ENCODE measurements around the gene NTN1. TPM values are rescaled to one million over a fixed set of nuclear protein-coding genes. Genes with fewer than 3 reads are reported as not detected.

Gene NTN1
- total RNA-seq, 1 experiment from 2014 or later: 14.5 TPM

- H3K27me3 ChIP-seq (ENCODE audit: control insufficient read depth, insufficient read depth, low read length): no peaks in the 10 kb centered on the region
- no peaks in the 10 kb centered on the region for H3K36me3 ChIP-seq (ENCODE audit: control insufficient read depth, insufficient read depth, low read length)
- in situ Hi-C loops (cut with HindIII; ENCODE audit: low pct_unique_long_range_greater_than_20kb, low sequenced_read_pairs) (no loop called here), intact Hi-C loops (cut with micrococcal nuclease; ENCODE audit: unreplicated experiment) (no loop called here)
- no peak overlapping the region for H3K27ac ChIP-seq (ENCODE audit: low read length)
- no peak overlapping the region for H3K4me3 ChIP-seq (ENCODE audit: low read depth in 2 of 2, low read length in 2 of 2)
- H3K4me1 ChIP-seq (ENCODE audit: control insufficient read depth, insufficient read depth, low read length): no peaks in the 10 kb centered on the region
- no peaks in the 10 kb centered on the region for H3K9me3 ChIP-seq (ENCODE audit: control insufficient read depth, insufficient read depth, low read depth, low read length)
- TF ChIP-seq REST (IDR thresholded peaks at IDR 0.05; ENCODE audit: insufficient read depth in 1 of 2, low read depth in 2 of 2, low read length in 1 of 2) (no peak), SIN3A (IDR thresholded peaks at IDR 0.05; ENCODE audit: borderline replicate concordance, insufficient read depth, low read depth, low read length) (no peak), POLR2AphosphoS5 (IDR thresholded peaks at IDR 0.05; ENCODE audit: low read depth, low read length) (no peak), CTCF (IDR thresholded peaks at IDR 0.05) (no peak), TCF7L2 (IDR thresholded peaks at IDR 0.05; ENCODE audit: low read depth, low read length) (no peak)
- DNase-seq (ENCODE audit: low read depth, low spot score): no peak
- ChIA-PET POLR2A (no interaction called here), CTCF (no interaction called here)
- no peak for ATAC-seq
- no TSS peak for BruUV-seq (replicated peaks)
Measured at GRCh38 chr17:9124554-9124935, 103.2 kb downstream of the NTN1 start.

GRCh38 chr17:9125722-9126121 lies 104.4 kb downstream of the NTN1 start:
- ChIA-PET POLR2A (no interaction called here), CTCF (no interaction called here)
- H3K4me3 ChIP-seq (ENCODE audit: low read depth in 2 of 2, low read length in 2 of 2): no peak overlapping the region
- intact Hi-C loops (cut with micrococcal nuclease; ENCODE audit: unreplicated experiment): no loop called here
- TF ChIP-seq REST (IDR thresholded peaks at IDR 0.05; ENCODE audit: insufficient read depth in 1 of 2, low read depth in 2 of 2, low read length in 1 of 2) (no peak), TCF7L2 (IDR thresholded peaks at IDR 0.05; ENCODE audit: low read depth, low read length) (no peak), SIN3A (IDR thresholded peaks at IDR 0.05; ENCODE audit: borderline replicate concordance, insufficient read depth, low read depth, low read length) (no peak), CTCF (IDR thresholded peaks at IDR 0.05) (no peak), POLR2AphosphoS5 (IDR thresholded peaks at IDR 0.05; ENCODE audit: low read depth, low read length) (no peak)
- in situ Hi-C loops (cut with HindIII; ENCODE audit: low pct_unique_long_range_greater_than_20kb, low sequenced_read_pairs): no loop called here
- no peaks in the 10 kb centered on the region for H3K4me1 ChIP-seq (ENCODE audit: control insufficient read depth, insufficient read depth, low read length)
- no TSS peak for BruUV-seq (replicated peaks)
- H3K36me3 ChIP-seq (ENCODE audit: control insufficient read depth, insufficient read depth, low read length): no peaks in the 10 kb centered on the region
- ATAC-seq: no peak
- H3K9me3 ChIP-seq (ENCODE audit: control insufficient read depth, insufficient read depth, low read depth, low read length): no peaks in the 10 kb centered on the region
- DNase-seq (ENCODE audit: low read depth, low spot score): no peak
- H3K27ac ChIP-seq (ENCODE audit: low read length): no peak overlapping the region
- no peaks in the 10 kb centered on the region for H3K27me3 ChIP-seq (ENCODE audit: control insufficient read depth, insufficient read depth, low read length)
